NCI-H1105 (cell line): Measurements from ENCODE around the gene AMOTL1.
"Not testable (repeated sequence)": the region's sequence is repeated elsewhere in the genome, so short reads cannot be mapped to it uniquely, and the experiment has no call there.

Experiments used
- DNase-seq: peaks from one replicate; lab custom pipeline; 2025; lab: John Stamatoyannopoulos, UW

AMOTL1 gene

DNA sequence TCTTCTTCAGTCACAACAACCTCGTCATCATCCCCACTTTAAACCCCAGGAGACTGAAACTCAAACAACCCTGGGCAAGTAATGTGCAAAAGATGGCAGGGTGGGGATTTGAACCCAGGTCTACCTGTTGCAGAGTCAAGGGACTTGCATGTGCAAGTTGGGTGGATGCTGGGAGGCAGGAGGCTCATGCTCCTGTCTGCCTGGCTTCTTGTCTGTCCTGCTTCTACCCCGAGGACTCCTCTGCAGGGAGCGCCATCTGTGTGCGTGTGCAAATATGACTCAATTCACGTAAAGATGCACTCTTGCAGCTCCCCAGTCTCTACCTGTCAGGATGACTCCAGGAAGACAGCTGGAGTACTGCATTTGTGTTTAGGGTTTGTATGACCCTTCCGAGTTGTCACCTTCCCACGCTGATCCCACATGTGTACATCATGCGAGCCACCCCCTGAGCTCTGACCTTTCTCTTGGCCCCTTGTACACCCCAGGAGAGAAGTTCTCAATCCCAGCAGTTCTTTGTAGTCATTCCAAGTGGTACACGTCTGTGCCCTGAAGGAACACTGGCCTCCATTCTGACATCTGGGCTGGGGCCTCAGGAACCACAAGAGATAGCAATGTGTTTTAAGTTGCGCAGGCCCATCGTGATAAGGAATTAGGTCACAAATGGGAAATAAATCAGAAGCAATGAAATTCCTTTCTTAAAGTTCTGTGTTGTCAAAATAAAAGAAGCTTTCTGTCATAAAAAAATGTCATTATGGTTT, 109.5 kb downstream of the AMOTL1 start:
- no peak for DNase-seq

DNA sequence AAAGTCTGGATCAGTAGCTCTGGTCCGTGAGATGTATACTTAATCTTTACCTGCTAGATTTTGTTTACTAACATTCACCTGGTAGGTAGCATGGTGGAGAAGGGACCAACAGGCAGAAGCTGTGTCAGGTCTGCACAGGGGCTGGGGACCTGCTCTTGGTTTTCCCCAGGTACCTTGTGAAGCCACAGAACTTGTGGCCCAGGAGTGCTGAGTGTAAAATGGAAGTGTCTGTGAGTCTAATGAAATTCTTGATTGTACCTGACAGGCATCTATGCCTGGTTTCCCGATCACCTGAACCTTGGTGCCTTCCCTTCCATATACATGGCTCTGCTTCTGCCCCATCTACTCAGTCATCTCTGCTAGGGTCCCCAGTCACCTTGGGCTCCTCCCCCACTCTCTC, 110.8 kb downstream of the AMOTL1 start:
- DNase-seq = no peak

DNA sequence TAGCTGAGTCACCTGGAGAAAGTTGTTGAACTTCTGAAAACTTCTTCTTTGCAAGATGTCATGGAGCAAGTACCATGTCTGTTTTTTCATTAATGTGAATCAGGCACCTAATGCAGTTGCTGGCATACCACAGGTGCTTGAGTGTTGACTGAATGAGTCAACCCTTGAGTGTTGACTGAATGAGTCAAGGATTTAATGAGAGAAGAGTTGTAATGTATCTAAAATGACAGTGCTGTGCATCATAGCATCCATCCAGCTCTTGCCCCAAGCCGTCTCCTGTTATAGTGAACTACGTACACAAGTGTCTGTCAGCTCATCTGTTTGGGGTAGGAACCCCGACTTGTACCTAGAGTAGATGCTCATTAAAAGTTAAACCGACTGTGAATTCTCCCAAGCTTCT, 112.1 kb downstream of the AMOTL1 start:
- DNase-seq = no peak

DNA sequence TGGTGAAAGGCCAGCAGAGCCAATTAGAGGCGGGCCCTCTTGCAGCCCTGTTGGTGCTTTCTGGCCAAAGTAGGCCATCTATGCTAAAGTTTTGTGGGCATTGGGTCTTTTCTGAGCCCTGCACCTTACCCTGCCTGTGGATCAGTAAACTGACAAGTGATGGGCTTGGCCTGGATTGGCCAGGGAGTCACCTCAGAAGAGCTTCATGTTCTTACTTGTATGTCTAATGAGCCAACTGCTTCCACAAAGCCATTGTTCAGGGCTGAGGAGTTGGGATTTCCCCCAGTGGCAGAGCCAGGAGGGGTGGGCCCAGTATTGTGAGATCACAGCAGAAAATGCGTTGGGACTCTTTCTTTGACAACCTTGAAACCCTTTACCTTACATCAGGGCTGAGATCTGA, 114.8 kb downstream of the AMOTL1 start:
- no peak for DNase-seq

DNA sequence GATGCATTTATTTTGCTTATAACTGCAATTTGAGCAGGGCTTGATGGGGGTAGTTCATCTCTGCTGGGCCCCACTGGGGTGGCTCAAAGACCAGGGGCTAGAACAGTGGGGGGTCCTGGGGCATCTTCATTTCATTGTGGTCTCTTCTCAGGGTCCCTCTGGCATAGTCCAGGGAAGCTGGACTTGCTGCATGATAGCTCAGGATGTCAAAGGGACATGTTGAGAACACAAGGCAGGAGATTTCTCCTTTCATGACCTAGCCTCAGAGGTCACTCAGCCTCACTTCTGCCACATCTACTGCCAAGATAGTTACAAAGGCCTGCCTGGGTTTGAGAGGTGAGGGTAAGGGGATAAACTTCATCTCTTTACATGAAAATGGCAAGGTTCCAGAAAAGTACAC, 115.7 kb downstream of the AMOTL1 start:
- DNase-seq = no peak

DNA sequence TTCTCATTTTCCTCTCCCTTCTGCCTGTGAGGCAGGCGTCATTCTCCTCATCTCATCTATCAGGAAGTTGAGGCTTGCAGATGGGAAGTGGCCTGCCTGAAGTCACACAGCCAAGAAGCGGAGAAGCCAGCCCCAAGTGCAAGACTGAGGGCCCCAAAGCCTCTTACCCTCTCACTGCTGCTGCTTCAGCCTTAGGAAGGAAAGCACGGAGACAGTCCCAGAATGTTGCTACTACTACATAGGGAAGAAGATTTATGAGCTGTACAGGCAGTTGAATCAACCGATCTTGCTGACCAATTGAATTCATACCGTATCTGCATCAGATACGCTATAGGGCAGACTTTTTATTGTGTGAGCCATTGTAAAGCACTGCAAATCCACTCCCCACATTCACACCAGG, 116.2 kb downstream of the AMOTL1 start:
- DNase-seq = no peak

DNA sequence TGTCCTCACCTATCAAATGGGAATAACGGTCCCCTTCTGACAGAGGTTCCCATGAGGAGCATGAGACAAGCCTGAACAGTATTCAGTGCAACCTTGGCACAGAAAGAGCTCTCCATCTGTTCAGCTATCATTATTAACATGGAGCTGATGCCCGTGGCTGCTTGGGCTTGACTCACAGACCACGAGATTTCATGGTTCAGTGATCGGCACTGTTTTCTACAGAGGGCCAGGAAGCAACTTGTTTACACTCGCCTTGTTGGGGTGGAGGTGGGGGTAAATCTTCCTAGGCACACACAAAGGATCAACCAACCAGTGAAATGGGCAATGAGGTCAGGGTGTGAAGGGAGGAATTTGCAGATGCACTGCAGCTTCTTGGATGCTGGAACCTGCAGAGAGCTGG, 117.0 kb downstream of the AMOTL1 start:
- peak; percentile 22 for DNase-seq

DNA sequence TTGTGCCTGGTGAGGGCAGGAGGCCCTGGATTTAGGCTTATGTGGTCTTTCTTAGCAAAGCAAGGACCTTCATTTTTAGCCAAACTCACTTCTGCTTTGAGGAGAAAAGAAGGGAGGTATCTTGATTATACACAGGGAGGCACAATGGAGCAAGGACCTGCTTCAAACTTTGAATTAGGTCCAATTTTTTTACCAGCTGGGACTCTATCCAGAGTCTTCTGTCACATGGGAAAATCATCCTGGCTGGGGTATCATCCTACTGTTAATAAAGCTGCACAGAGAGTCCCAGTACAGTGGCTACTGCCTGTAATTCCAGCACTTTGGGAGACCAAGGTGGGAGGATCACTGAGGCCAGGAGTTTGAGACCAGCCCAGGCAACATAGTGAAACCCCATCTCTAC, 117.4 kb downstream of the AMOTL1 start:
- no peak for DNase-seq

GRCh38 chr11:94888204-94888603, 120.0 kb downstream of the AMOTL1 start:
- DNase-seq = no peak

- no peak for DNase-seq
These were observed 127.3 kb downstream of the AMOTL1 start for GRCh38 chr11:94895451-94895850.

- DNase-seq = no peak
These were observed 127.8 kb downstream of the AMOTL1 start for GRCh38 chr11:94895971-94896370.

DNA sequence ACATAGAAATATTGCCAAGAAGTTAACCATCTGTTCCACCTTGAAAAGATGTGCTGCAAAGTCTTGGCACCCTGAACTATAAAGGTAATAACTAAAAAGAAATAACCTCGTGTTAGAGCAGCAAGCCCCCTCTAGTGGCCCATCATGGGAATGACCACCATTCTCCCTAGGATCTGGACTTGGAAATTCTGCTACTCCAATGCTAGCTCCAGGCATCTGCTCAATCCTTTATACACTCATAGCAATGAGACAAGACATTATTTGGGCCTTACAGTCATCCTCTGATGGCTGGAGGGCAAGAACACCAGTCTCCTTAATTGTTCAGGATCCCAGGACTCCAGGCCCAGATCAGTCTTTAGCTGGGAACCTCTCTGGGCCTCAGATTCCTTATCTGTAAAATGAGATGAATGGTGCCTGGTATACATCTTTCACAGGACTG, 129.2 kb downstream of the AMOTL1 start:
- DNase-seq = peak; percentile 23

- DNase-seq = no peak
These were observed 139.1 kb downstream of the AMOTL1 start for GRCh38 chr11:94907226-94907625.

DNA sequence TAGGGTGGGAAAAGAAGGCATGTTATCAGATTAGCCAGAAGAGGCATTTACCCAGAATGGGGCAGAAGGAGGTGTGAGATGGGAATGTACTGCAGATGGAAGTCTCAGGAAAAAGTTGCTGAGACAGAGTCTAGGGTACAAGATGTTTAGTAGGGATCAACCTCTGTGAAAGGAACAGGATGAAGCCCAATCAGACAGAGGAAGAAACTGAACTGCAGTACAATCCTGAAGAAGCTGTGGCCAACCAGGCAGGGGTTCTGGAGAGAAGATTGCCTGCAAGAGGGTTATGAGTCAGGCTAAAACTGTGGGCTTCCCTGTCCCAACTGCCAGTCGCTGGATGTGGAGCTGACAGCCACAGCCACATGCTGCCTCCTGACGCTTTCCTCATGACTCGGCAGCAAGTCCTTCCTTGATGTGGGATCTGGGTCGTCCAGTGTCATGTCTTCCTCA, 141.2 kb downstream of the AMOTL1 start:
- no peak for DNase-seq

GRCh38 chr11:94910270-94910669, 142.1 kb downstream of the AMOTL1 start:
- DNase-seq = no peak

DNA sequence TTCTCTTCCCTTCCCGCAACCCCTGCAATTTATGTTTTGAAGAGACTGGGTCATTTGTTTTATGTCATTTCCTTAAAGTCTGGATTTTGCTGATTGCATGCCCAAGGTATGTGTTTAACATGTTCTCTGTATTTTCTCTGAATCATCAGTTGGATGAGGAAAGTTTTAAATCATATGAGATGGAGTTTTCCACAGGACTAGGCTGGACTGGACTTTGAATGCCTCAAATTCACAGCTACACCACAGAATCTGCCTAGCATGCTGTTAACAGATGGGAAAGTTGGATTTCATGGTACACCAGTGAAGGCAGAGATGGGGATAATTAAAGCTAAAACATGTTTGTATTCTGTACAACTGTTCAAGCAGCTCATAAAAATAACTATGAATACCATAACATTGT, 142.6 kb downstream of the AMOTL1 start:
- no peak for DNase-seq

- DNase-seq = no peak
These were observed 144.7 kb downstream of the AMOTL1 start for GRCh38 chr11:94912806-94913205.

GRCh38 chr11:94913718-94914394, 145.7 kb downstream of the AMOTL1 start:
- not testable (repeated sequence) for DNase-seq

GRCh38 chr11:94920311-94920710, 152.2 kb downstream of the AMOTL1 start:
- no peak for DNase-seq

- DNase-seq = no peak
These were observed 154.3 kb downstream of the AMOTL1 start for GRCh38 chr11:94922321-94923003.

DNA sequence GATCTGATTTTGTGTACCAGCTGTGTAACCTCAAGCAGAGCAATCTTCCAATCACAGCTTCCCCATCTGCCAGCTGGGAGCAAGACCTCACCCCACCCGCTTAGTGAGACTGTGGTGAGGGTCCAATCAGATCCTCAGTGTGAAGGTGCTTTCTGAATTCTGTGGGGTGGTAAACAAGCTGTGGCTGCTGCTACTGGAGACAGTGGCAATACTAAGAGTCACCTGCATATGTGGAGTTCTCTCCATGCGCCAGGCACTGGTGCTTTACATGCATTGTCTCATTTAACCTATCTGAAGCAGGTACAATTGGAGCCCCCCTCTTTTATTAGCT, 154.8 kb downstream of the AMOTL1 start:
- DNase-seq = no peak

DNA sequence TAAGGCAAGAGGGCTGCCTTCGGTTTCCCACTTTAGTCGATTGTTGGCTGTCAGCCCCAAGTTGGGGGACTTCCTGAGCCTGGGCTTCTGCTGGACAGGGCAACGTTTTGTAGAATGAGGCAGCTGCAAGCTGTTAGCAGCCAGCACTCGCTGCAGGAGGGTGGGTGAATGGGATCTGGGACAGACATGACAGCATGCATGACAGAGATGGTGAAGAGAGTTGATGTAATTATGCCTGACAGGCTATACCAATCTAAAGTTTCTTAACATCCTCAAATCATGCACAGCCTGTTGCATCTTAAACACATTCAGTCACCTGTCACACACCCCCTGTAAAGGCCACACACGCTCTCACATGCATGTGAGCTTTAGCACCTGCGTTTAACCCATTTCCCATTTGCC, 156.0 kb downstream of the AMOTL1 start:
- DNase-seq = no peak

DNA sequence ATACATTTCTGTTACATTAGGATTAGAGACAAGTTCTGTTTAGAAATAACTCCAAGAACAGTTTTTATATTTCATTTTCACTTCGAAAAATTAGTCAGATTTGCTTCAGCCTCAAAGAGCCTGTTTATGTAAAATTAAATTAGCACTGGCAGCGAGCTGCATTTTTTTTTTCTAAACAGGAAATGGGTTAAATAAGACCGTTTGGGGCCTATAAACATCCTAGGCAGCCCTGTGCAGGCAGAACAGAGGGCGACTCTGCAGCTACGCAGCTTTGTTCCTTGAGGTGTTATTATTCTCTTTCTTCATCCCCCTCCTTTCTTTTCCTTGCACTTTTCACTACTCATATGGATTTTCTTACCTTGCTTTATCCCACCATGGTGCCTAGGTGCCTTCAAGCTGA, 156.5 kb downstream of the AMOTL1 start:
- no peak for DNase-seq
